ENCODE results near the gene TRANK1.

DNA sequence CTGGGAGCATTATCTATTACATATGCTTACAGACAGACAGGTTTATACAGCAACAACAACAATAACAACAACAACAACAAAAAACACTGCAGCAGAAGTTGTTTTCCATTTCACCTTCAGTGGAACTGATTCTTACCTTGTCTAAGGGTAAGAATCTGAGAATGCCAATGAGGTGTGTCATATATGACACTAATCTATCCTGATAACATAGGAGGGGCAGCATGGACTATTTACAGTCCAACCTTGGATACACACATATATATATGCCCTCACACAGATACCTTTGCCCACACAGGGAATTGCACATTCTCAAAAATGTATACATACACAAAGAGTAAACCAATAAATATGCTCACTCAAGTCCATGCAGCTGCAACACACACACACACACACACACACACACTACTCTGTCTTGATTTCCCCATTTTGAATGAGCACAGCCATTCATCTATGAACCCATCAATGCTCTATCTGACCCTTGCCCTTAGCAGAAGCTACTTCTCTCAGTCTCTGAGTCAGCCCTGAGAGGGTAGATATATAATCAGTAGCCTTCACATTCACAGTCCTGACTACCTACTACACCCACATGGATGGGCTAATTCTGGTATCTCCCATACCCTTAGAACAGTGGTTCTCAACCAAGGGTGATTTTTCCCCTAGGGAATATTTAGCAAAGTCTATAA, 9.7 kb upstream of the TRANK1 start:
- TF ChIP-seq, protein P1, sequence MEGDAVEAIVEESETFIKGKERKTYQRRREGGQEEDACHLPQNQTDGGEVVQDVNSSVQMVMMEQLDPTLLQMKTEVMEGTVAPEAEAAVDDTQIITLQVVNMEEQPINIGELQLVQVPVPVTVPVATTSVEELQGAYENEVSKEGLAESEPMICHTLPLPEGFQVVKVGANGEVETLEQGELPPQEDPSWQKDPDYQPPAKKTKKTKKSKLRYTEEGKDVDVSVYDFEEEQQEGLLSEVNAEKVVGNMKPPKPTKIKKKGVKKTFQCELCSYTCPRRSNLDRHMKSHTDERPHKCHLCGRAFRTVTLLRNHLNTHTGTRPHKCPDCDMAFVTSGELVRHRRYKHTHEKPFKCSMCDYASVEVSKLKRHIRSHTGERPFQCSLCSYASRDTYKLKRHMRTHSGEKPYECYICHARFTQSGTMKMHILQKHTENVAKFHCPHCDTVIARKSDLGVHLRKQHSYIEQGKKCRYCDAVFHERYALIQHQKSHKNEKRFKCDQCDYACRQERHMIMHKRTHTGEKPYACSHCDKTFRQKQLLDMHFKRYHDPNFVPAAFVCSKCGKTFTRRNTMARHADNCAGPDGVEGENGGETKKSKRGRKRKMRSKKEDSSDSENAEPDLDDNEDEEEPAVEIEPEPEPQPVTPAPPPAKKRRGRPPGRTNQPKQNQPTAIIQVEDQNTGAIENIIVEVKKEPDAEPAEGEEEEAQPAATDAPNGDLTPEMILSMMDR (IDR thresholded peaks at IDR 0.05; ENCODE audit: control extremely low read depth in 1 of 3, insufficient read depth in 1 of 3, low read depth in 1 of 3, low read length in 3 of 3), result no peak
- TF ChIP-seq TCF12 (IDR thresholded peaks at IDR 0.05; ENCODE audit: low read depth, low read length) (no peak), CHD2 (IDR thresholded peaks at IDR 0.05; ENCODE audit: low read length) (no peak), GTF2F1 (IDR thresholded peaks at IDR 0.05; ENCODE audit: borderline replicate concordance, low read depth, low read length) (no peak), RFX5 (IDR thresholded peaks at IDR 0.05; ENCODE audit: borderline replicate concordance, low read depth, low read length) (no peak), POLR2AphosphoS5 (IDR thresholded peaks at IDR 0.05; ENCODE audit: low read depth, low read length) (no peak), TBP (IDR thresholded peaks at IDR 0.05; ENCODE audit: low read depth, low read length) (no peak), CEBPB (IDR thresholded peaks at IDR 0.05; ENCODE audit: low read depth, low read length) (no peak), TEAD4 (IDR thresholded peaks at IDR 0.05; ENCODE audit: low read depth, low read length) (no peak), CHD1 (IDR thresholded peaks at IDR 0.05; ENCODE audit: low read depth, low read length) (no peak)

Measured in H1 (cell line).